A673 (cell line): ENCODE data around the gene PSME4. TPM values are rescaled to one million over a fixed set of nuclear protein-coding genes. Genes with fewer than 3 reads are reported as not detected.

Experiments used
- BruUV-seq: library from RNA; stranded (reverse); fragments of 400-500 nt; replicated peaks from 2 replicates; lab custom pipeline; 2021; lab: Mats Ljungman, UMichigan
- CTCF ChIA-PET: fragments of 300-600 bp; sonication (Branson Sonifier 250); formaldehyde crosslinking; loops from one replicate; lab custom pipeline; 2022; ENCODE audit warnings: antibody characterized with exemption; lab: Charles Lee
- POLR2A ChIA-PET: fragments of 300-600 bp; sonication (Branson Sonifier 250); formaldehyde crosslinking; loops from one replicate; lab custom pipeline; 2022; ENCODE audit warnings: antibody characterized with exemption; ENCODE audit not compliant: low non-redundant PET; lab: Charles Lee
- DNase-seq: peaks from one replicate; pipeline ENCODE4 v3.0.0-alpha.2; 2015; ENCODE audit warnings: low spot score
- H3K27ac ChIP-seq: fragments of 200-600 bp; sonication (generic); 2 replicates; pipeline ENCODE4 v1.5.1; 2016; ENCODE audit warnings: mixed run types, low read depth, mild to moderate bottlenecking, mixed read lengths, antibody characterized with exemption, low read length; ENCODE audit not compliant: poor library complexity, severe bottlenecking
- H3K27me3 ChIP-seq: fragments of 200-600 bp; sonication (generic); replicated peaks from 2 replicates; pipeline ENCODE4 v1.6.1; 2017; ENCODE audit warnings: mixed run types, low read depth, mild to moderate bottlenecking, mixed read lengths, antibody characterized with exemption, low read length; ENCODE audit not compliant: insufficient read depth, poor library complexity
- H3K36me3 ChIP-seq: fragments of 200-600 bp; sonication (generic); 2 replicates; pipeline ENCODE4 v1.6.1; 2016; ENCODE audit warnings: mixed run types, mild to moderate bottlenecking, mixed read lengths, antibody characterized with exemption, low read length; ENCODE audit not compliant: insufficient read depth, poor library complexity, severe bottlenecking
- H3K4me1 ChIP-seq: fragments of 200-600 bp; sonication (generic); 2 replicates; pipeline ENCODE4 v1.6.1; 2017; ENCODE audit warnings: mixed run types, mild to moderate bottlenecking, mixed read lengths, antibody characterized with exemption, low read length; ENCODE audit not compliant: insufficient read depth, poor library complexity, severe bottlenecking
- H3K4me3 ChIP-seq: fragments of 200-600 bp; sonication (generic); 2 replicates; pipeline ENCODE4 v1.5.1; 2016; ENCODE audit warnings: low read depth, mixed run types, mild to moderate bottlenecking, mixed read lengths, low read length; ENCODE audit not compliant: poor library complexity, severe bottlenecking
- H3K9me3 ChIP-seq: fragments of 200-600 bp; sonication (generic); 2 replicates; pipeline ENCODE4 v1.6.1; 2016; ENCODE audit warnings: mixed run types, low read depth, mild to moderate bottlenecking, mixed read lengths, antibody characterized with exemption, low read length; ENCODE audit not compliant: poor library complexity, severe bottlenecking
- CTCF ChIP-seq: fragments of 300-800, 200-600 bp; sonication (generic); conservative IDR thresholded peaks from 2 replicates; pipeline ENCODE4 v1.5.1; 2017; ENCODE audit warnings: low read depth, mild to moderate bottlenecking, antibody characterized with exemption, low read length, moderate library complexity, mixed read lengths
- EZH2 ChIP-seq: fragments of 200-600 bp; sonication (generic); IDR thresholded peaks from 2 replicates; pipeline ENCODE4 v1.6.1; 2017; ENCODE audit warnings: borderline replicate concordance, low read depth, mild to moderate bottlenecking, mixed read lengths, antibody characterized with exemption, low read length; ENCODE audit not compliant: poor library complexity, severe bottlenecking
- intact Hi-C: fragments of 100-400 bp; cut with micrococcal nuclease; formaldehyde crosslinking; loops from one replicate; pipeline ENCODE4 v1.10.0; 2022; ENCODE audit not compliant: unreplicated experiment
- total RNA-seq: library from RNA; stranded (reverse); gene quantifications from 2 replicates; pipeline ENCODE4 v1.2.3, GENCODE V29; 2021

PSME4 gene
- total RNA-seq, 1 experiment from 2014 or later: 97.6 TPM

- no TSS peak for BruUV-seq
- peaks cover 41% of the 10 kb centered on the region for H3K36me3 ChIP-seq
- ChIA-PET CTCF (no interaction called here), POLR2A (no interaction called here)
- no peak for DNase-seq
- intact Hi-C loops: no loop called here
- no peak overlapping the region for H3K27ac ChIP-seq
- no peak for TF ChIP-seq CTCF
- TF ChIP-seq EZH2: no peak
- no peaks in the 10 kb centered on the region for H3K4me1 ChIP-seq
- no peak overlapping the region for H3K4me3 ChIP-seq
- H3K27me3 ChIP-seq: no peaks in the 10 kb centered on the region
- H3K9me3 ChIP-seq: no peaks in the 10 kb centered on the region
These were observed 89.4 kb downstream of the PSME4 start for GRCh38 chr2:53881360-53881759.

- H3K9me3 ChIP-seq: no peaks in the 10 kb centered on the region
- CTCF ChIA-PET: no interaction called here
- H3K36me3 ChIP-seq: peaks cover 35% of the 10 kb centered on the region
- POLR2A ChIA-PET: no interaction called here
- H3K4me1 ChIP-seq: no peaks in the 10 kb centered on the region
- no peak overlapping the region for H3K4me3 ChIP-seq
- TF ChIP-seq EZH2 (no peak), CTCF (no peak)
- no peak for DNase-seq
- no peaks in the 10 kb centered on the region for H3K27me3 ChIP-seq
- BruUV-seq: no TSS peak
- no peak overlapping the region for H3K27ac ChIP-seq
- intact Hi-C loops: no loop called here
These were observed 90.0 kb downstream of the PSME4 start for GRCh38 chr2:53880756-53881155.

- H3K4me3 ChIP-seq: no peak overlapping the region
- intact Hi-C loops: no loop called here
- BruUV-seq: no TSS peak
- CTCF ChIA-PET: interaction anchor here (0.6 kb wide), 1 partner anchor 176 kb away, joined by 5 read pairs; no protein-coding TSS in a partner anchor
- no peak overlapping the region for H3K27ac ChIP-seq
- TF ChIP-seq EZH2 (no peak), CTCF (no peak)
- H3K36me3 ChIP-seq: peaks cover 33% of the 10 kb centered on the region
- H3K4me1 ChIP-seq: no peaks in the 10 kb centered on the region
- no peaks in the 10 kb centered on the region for H3K27me3 ChIP-seq
- POLR2A ChIA-PET: no interaction called here
- DNase-seq: no peak
- no peaks in the 10 kb centered on the region for H3K9me3 ChIP-seq
These were observed 93.2 kb downstream of the PSME4 start for GRCh38 chr2:53877556-53877955.
